ENCODE measurements around the gene C1orf94. TPM values are rescaled to one million over a fixed set of nuclear protein-coding genes. Genes with fewer than 3 reads are reported as not detected.

Gene C1orf94
- total RNA-seq, 1 experiment from 2014 or later, result 11.8 TPM

DNA sequence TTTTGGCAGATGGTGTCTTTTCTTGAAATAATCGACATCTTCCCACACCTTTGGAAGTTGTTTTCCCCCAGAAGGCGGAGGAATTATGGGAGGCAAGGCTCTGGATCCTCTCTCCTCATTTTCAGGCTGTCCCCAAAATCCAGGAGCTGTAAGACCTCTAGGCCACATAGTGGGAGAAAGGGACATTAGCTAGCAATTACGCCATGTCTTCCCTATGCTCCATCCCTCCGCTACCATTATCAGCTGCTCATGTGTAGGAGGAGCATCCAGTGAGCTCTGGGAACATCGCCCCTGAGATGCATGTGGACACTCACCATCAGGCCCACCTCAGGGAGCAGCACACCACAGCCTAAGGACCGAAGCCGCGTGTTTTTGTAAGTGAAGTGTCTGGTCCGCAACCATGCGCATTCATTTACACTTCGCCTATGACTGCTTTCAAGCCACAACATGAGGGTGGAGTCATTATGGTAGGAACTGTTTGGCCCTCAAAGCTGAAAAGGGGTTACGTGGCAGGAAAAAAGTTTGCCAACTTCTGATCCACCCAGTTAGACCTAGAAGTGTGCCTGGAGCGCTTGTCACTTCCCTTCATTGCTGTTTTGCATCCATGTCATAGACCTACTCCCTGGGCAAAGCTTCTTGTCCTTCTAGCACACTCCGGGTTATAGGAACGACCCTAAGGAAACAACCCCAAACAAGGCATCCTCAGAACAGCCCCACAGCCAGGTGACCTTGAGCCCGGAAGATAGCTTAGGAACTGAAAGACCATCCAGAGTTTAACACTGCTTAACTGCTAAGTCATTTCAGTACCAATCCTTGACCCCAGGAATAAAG lies 85.5 kb downstream of the C1orf94 start:
- H3K4me3 ChIP-seq (ENCODE audit: insufficient read depth, low read depth, low read length), result no peak overlapping the region
- DNase-seq, result no peak
- H3K36me3 ChIP-seq (replicated peaks; ENCODE audit: control insufficient read depth, insufficient read depth, low read length), result no peaks in the 10 kb centered on the region
- peaks cover 3% of the 10 kb centered on the region; the same call in 1 of the 2 replicates for H3K27me3 ChIP-seq (ENCODE audit: control insufficient read depth, insufficient read depth, low read length)

DNA sequence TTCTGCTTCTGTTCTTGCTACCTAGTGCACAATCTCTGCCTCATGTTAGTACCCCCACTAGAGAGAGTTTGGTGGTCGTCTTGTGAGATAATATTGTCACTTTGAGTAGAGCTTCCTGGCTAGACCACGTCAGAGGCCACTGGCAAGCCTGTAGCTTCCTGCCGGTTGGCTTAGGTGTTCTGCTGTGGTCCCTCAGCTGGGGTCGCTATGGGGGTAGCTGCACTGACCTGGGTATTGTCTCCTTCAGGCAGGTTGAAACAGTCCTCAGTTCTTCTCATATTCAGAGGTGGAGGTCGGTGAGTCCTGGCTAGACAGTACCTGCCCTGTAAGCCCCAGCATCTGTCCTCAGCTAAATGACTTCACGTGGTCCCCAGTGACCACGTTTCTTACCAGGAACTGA lies 86.2 kb downstream of the C1orf94 start:
- DNase-seq, result no peak
- Histone ChIP-seq H3K36me3 (replicated peaks; ENCODE audit: control insufficient read depth, insufficient read depth, low read length) (no peaks in the 10 kb centered on the region), H3K27me3 (ENCODE audit: control insufficient read depth, insufficient read depth, low read length) (peaks cover 3% of the 10 kb centered on the region; the same call in 1 of the 2 replicates), H3K4me3 (ENCODE audit: insufficient read depth, low read depth, low read length) (no peak overlapping the region)

DNA sequence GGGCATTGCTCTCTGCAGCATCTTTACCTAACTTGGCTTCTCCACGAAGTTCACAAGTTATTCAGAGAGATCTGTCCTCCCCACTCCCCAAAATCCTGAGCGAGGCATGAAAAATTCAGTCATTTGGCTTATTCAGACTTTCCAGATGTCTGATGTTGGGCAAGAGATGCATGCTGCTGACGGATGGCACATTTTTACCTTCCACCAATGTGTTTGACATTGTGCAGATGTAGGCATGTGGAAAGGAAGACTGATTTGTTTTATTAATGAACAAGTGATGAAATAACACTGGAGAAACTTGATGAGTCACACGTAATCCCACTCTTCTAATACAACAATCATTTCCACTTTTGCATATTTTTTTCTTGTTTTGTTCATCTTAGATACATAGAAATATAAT lies 86.7 kb downstream of the C1orf94 start:
- no peaks in the 10 kb centered on the region for H3K36me3 ChIP-seq (replicated peaks; ENCODE audit: control insufficient read depth, insufficient read depth, low read length)
- no peak overlapping the region for H3K4me3 ChIP-seq (ENCODE audit: insufficient read depth, low read depth, low read length)
- peaks cover 3% of the 10 kb centered on the region; the same call in 1 of the 2 replicates for H3K27me3 ChIP-seq (ENCODE audit: control insufficient read depth, insufficient read depth, low read length)
- no peak for DNase-seq

DNA sequence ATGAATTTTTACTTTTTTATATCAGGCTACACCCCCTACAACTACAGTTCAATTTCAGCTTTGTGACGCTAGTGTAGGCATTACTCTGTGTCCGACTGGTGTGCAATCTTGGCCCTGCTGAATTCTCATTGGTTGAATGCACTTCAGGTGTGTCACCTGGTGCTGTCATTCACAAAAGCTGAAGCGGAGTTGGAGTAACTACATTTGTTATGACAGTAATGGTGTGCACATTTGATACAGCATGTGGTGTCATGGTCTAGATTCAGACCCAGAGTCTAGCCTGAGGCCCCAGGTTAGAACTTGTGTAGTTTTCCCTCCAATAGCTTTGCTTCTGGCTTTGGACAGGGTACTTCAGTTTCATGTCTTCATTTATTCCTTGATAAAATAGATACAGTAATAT lies 88.7 kb downstream of the C1orf94 start:
- Histone ChIP-seq H3K36me3 (replicated peaks; ENCODE audit: control insufficient read depth, insufficient read depth, low read length) (no peaks in the 10 kb centered on the region), H3K27me3 (ENCODE audit: control insufficient read depth, insufficient read depth, low read length) (peaks cover 3% of the 10 kb centered on the region; the same call in 1 of the 2 replicates), H3K4me3 (ENCODE audit: insufficient read depth, low read depth, low read length) (no peak overlapping the region)
- DNase-seq, result no peak

DNA sequence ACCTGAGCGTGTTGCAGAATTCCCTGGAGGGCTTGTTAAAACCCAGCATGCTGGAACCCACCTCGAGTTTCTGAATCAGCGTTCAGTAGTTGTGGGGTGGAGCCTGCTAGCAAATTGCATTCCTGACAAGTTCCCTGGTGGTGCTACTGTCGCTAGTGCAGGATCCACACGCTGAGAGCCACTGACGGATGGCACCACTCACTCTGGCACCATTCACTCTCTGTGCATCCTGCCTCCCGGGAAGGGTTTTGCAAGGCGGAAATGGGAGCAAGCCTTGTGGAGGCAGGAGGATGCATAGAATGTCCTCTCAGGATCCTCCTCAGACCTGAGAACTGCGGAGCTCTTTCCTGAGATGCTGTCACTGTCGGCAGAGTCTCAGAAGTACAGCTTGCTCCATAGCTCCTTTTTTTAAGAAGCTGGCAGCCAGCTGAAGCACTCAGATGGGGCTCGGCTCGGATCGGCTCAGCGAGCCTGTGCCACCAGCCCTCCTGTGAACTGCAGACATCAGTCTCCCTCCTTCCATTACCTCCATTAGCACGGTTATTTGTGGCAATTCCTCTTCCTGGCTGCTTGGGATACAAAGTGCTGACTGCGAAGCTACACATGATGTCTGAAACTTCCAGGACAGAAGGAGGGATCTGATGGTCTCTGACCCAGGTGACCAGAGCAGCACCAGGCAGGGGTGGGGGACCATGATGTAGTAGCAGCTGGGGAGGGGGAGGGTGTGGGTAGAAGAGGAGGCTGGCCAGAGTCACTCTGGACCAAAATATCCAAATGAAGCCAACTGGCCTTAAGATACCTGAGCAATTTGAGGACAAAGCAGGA lies 89.6 kb downstream of the C1orf94 start:
- no peak overlapping the region for H3K4me3 ChIP-seq (ENCODE audit: insufficient read depth, low read depth, low read length)
- H3K27me3 ChIP-seq (ENCODE audit: control insufficient read depth, insufficient read depth, low read length), result peaks cover 3% of the 10 kb centered on the region; the same call in 1 of the 2 replicates
- peak; percentile 23 for DNase-seq
- no peaks in the 10 kb centered on the region for H3K36me3 ChIP-seq (replicated peaks; ENCODE audit: control insufficient read depth, insufficient read depth, low read length)

DNA sequence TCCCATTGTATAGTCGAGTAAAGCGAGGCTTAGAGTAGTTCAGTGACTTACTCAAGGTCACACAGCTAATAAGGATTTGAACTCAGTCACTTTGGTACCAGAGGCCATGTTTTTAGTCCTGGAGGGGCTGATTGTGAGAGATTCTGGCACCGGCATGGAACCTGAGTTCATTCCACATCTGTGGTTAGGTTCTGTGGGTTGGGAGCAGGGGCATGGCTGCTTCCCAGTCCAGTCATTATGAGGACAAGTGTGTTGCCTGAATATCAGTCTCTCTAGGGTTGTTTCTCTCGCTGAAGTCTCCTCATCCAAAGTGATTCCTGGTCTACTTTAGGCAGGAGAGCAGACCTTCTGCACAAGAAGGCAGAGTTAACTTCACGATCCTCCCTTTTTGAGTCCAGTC lies 90.6 kb downstream of the C1orf94 start:
- Histone ChIP-seq H3K4me3 (ENCODE audit: insufficient read depth, low read depth, low read length) (no peak overlapping the region), H3K36me3 (replicated peaks; ENCODE audit: control insufficient read depth, insufficient read depth, low read length) (no peaks in the 10 kb centered on the region), H3K27me3 (ENCODE audit: control insufficient read depth, insufficient read depth, low read length) (peaks cover 3% of the 10 kb centered on the region; the same call in 1 of the 2 replicates)
- no peak for DNase-seq

DNA sequence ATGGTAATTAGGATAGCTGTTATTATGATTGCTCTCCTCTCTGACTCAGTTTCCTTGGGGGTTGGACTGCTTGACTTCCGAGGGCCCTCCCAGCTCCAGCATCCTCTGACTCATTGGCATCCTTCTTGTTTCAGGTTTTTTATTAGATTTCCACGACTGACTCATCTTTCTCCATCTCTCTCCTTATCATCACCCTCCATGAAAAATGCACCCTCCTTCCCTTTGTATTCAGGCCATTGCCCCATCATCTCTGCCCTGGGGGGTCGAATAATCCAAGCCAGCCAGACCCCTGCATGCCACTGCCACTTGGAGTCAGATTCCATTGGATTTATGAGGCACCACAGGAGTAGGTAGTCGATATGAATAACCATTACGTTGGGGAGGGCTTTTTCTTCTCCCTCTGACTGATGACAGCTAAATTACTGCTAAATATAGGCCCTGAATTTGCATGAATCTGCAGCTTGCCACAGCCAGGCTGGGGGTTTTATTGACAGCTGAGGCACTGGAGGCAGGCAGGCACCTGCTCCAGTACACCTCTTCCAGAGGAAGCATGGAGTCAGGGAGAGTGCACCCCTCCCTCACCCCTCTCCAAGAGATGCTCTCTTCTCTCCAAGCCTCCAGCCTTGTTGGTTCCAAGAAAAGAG lies 91.7 kb downstream of the C1orf94 start:
- no peak for DNase-seq
- Histone ChIP-seq H3K4me3 (ENCODE audit: insufficient read depth, low read depth, low read length) (no peak overlapping the region), H3K27me3 (ENCODE audit: control insufficient read depth, insufficient read depth, low read length) (peaks cover 3% of the 10 kb centered on the region; the same call in 1 of the 2 replicates), H3K36me3 (replicated peaks; ENCODE audit: control insufficient read depth, insufficient read depth, low read length) (no peaks in the 10 kb centered on the region)

Other genes starting within 250 kb of the C1orf94 start
- gene CSMD2, start 11.7 kb upstream of the C1orf94 start, total RNA-seq (2014; rRNA removed; shearing (Covaris generic)), result 5.8 and 6.3 TPM in 2 replicates

Data from H7 (cell line).